OCI-LY1 (cell line): ENCODE results near the gene NXNL2.

Experiments used
- H2AFZ ChIP-seq: fragments of 200-600 bp; sonication (generic), shearing (Covaris generic); 2 replicates; pipeline ENCODE4 v1.6.0; 2014; ENCODE audit warnings: antibody characterized with exemption, mild to moderate bottlenecking, low read length
- H3F3A ChIP-seq: fragments of 200-600 bp; sonication (generic), shearing (Covaris generic); 2 replicates; pipeline ENCODE4 v1.6.0; 2014; ENCODE audit warnings: mild to moderate bottlenecking, antibody characterized with exemption, low read length, moderate library complexity; ENCODE audit not compliant: insufficient read depth
- H3K27ac ChIP-seq: fragments of 200-600 bp; sonication (generic); 2 replicates; pipeline ENCODE4 v1.5.1; 2014; ENCODE audit warnings: low read length, mixed run types, mild to moderate bottlenecking, low read depth; ENCODE audit not compliant: poor library complexity, severe bottlenecking
- H3K27me3 ChIP-seq: fragments of 200-600 bp; sonication (generic); 2 replicates; pipeline ENCODE4 v1.6.0; 2014; ENCODE audit warnings: antibody characterized with exemption, mild to moderate bottlenecking, low read length, moderate library complexity; ENCODE audit not compliant: insufficient read depth
- H3K36me3 ChIP-seq: fragments of 200-600 bp; sonication (generic); 2 replicates; pipeline ENCODE4 v1.6.1; 2014; ENCODE audit warnings: mild to moderate bottlenecking, antibody characterized with exemption, low read length, moderate library complexity, mixed read lengths; ENCODE audit not compliant: insufficient read depth
- H3K4me1 ChIP-seq: fragments of 200-600 bp; sonication (generic); 2 replicates; pipeline ENCODE4 v1.5.1; 2014; ENCODE audit warnings: mild to moderate bottlenecking, low read length, moderate library complexity; ENCODE audit not compliant: insufficient read depth, severe bottlenecking
- H3K4me2 ChIP-seq: fragments of 200-600 bp; sonication (generic), shearing (Covaris generic); 2 replicates; pipeline ENCODE4 v1.6.1; 2014; ENCODE audit warnings: low read length
- H3K4me3 ChIP-seq: fragments of 200-600 bp; sonication (generic); 2 replicates; pipeline ENCODE4 v1.5.1; 2014; ENCODE audit warnings: low read length, low read depth, mild to moderate bottlenecking, mixed read lengths; ENCODE audit not compliant: poor library complexity, severe bottlenecking
- H3K79me2 ChIP-seq: fragments of 200-600 bp; shearing (Covaris generic); 2 replicates; pipeline ENCODE4 v1.6.1; 2016; ENCODE audit warnings: mixed run types, low read length, mixed read lengths; ENCODE audit not compliant: insufficient read depth
- H3K9ac ChIP-seq: fragments of 200-600 bp; sonication (generic), shearing (Covaris generic); 2 replicates; pipeline ENCODE4 v1.6.1; 2014; ENCODE audit warnings: mild to moderate bottlenecking, low read length, mixed read lengths
- H3K9me2 ChIP-seq: fragments of 200-600 bp; sonication (generic), shearing (Covaris generic); 2 replicates; pipeline ENCODE4 v1.6.1; 2014; ENCODE audit warnings: low read depth, mild to moderate bottlenecking, low read length, mixed read lengths
- H3K9me3 ChIP-seq: fragments of 200-600 bp; shearing (Covaris generic); 2 replicates; pipeline ENCODE4 v1.6.1; 2014; ENCODE audit warnings: low read length, mixed read lengths
- H4K20me1 ChIP-seq: fragments of 200-600 bp; sonication (generic), shearing (Covaris generic); 2 replicates; pipeline ENCODE4 v1.6.0; 2016; ENCODE audit warnings: mild to moderate bottlenecking, low read length; ENCODE audit not compliant: insufficient read depth
- EZH2 ChIP-seq: fragments of 200-600 bp; sonication (generic), shearing (Covaris generic); IDR thresholded peaks from 2 replicates; pipeline ENCODE4 v1.8.0; 2017; ENCODE audit warnings: borderline replicate concordance, mixed run types, mild to moderate bottlenecking, antibody characterized with exemption, low read length, moderate library complexity, mixed read lengths
- TF ChIP-seq, protein P1 (sequence below): fragments of 200-600 bp; sonication (generic), shearing (Covaris generic); IDR thresholded peaks from 2 replicates; pipeline ENCODE4 v1.5.1; 2017; ENCODE audit warnings: mild to moderate bottlenecking, antibody characterized with exemption, low read length, moderate library complexity, mixed read lengths

NXNL2 gene

GRCh38 chr9:88534456-88535225 lies at the start of gene NXNL2:
Gene NXNL2, plus strand, starts transcription at chr9:88535178. Its CDS starts 257 bp downstream, at chr9:88535435.
- TF ChIP-seq EZH2, result no peak
- TF ChIP-seq, protein P1, sequence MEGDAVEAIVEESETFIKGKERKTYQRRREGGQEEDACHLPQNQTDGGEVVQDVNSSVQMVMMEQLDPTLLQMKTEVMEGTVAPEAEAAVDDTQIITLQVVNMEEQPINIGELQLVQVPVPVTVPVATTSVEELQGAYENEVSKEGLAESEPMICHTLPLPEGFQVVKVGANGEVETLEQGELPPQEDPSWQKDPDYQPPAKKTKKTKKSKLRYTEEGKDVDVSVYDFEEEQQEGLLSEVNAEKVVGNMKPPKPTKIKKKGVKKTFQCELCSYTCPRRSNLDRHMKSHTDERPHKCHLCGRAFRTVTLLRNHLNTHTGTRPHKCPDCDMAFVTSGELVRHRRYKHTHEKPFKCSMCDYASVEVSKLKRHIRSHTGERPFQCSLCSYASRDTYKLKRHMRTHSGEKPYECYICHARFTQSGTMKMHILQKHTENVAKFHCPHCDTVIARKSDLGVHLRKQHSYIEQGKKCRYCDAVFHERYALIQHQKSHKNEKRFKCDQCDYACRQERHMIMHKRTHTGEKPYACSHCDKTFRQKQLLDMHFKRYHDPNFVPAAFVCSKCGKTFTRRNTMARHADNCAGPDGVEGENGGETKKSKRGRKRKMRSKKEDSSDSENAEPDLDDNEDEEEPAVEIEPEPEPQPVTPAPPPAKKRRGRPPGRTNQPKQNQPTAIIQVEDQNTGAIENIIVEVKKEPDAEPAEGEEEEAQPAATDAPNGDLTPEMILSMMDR, result no peak
- no peaks in the 10 kb centered on the region for H3K36me3 ChIP-seq
- no peak within 1 kb of the TSS for H3K9ac ChIP-seq
- H3K4me1 ChIP-seq, result no peaks in the 10 kb centered on the region
- H3K4me2 ChIP-seq, result no peak within 1 kb of the TSS
- no peaks in the 10 kb centered on the region for H3K79me2 ChIP-seq
- no peaks in the 10 kb centered on the region for H3K9me2 ChIP-seq
- H4K20me1 ChIP-seq, result no peaks in the 10 kb centered on the region
- no peak within 1 kb of the TSS for H3K27ac ChIP-seq
- H3F3A ChIP-seq, result no peaks in the 10 kb centered on the region
- H3K27me3 ChIP-seq, result no peaks in the 10 kb centered on the region
- H3K9me3 ChIP-seq, result no peaks in the 10 kb centered on the region
- H2AFZ ChIP-seq, result no peak within 1 kb of the TSS
- H3K4me3 ChIP-seq, result no peak within 1 kb of the TSS

DNA sequence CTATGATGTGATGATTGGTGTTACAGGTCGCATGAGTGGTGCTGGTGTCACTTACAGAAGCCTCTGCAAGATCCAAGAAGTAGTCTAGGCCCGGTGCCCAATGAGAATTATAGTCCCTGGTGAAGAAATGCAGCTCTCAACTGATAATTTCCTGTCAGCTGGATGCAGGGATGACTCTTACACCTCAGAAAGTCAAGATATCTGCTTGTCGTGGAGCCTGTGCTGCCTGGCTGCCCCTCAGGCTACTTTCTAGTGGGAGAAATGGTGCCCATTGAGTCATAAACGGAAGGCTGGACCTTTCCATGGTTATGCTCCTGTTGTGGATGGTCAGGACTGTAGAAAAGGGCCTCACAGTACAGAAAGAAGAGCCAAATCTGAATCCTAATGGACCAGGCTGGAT lies 46.8 kb upstream of the NXNL2 start:
- Histone ChIP-seq H3K9me2 (no peaks in the 10 kb centered on the region), H3K27me3 (no peaks in the 10 kb centered on the region), H2AFZ (no peak overlapping the region), H3K4me3 (no peak overlapping the region), H4K20me1 (no peaks in the 10 kb centered on the region), H3K27ac (no peak overlapping the region), H3F3A (no peaks in the 10 kb centered on the region), H3K36me3 (no peaks in the 10 kb centered on the region), H3K9me3 (no peaks in the 10 kb centered on the region), H3K79me2 (no peaks in the 10 kb centered on the region), H3K4me1 (peaks cover 17% of the 10 kb centered on the region), H3K4me2 (no peak overlapping the region), H3K9ac (no peak overlapping the region)
- TF ChIP-seq, protein P1, result no peak

DNA sequence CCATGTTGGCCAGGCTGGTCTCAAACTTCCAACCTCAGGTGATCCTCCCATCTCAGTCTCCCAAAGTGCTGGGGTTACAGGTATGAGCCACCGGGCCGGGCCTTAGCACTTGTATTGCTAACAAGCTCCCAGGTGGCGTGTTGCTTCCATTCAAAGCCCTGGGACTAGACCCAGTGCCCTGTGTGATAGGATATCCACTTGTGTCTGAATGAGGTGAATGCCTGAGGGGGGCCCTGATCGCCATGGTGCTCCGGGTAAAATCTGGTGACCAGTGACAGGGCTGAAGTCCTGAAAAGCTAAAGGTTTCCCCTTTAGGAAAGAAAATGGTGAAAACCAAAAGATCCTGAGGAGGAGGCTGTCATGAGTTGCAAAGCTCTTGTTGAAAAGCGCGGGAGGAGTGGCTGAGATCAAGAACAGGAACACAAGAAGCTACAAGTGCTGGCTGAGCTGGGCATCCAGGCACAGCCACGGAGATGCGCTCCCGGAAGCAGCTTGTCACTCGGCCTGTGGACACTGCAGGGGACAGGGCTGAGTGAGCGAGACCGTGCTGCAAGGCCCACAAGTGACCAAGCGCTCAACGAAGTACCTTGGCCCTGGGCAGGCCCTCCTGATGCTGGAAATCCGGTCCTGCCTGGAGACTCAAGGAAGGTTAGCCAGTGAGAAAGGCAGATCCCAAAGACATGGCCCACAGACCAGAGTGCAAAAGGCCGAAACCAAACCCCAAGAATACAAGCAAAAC lies 39.8 kb upstream of the NXNL2 start:
- no peaks in the 10 kb centered on the region for H3F3A ChIP-seq
- H3K79me2 ChIP-seq, result no peaks in the 10 kb centered on the region
- H2AFZ ChIP-seq, result no peak overlapping the region
- TF ChIP-seq EZH2, result no peak
- TF ChIP-seq, protein P1, result no peak
- no peaks in the 10 kb centered on the region for H4K20me1 ChIP-seq
- no peaks in the 10 kb centered on the region for H3K9me2 ChIP-seq
- H3K4me2 ChIP-seq, result no peak overlapping the region
- H3K9ac ChIP-seq, result no peak overlapping the region
- H3K36me3 ChIP-seq, result no peaks in the 10 kb centered on the region
- no peak overlapping the region for H3K27ac ChIP-seq
- H3K27me3 ChIP-seq, result no peaks in the 10 kb centered on the region
- no peak overlapping the region for H3K4me3 ChIP-seq
- H3K4me1 ChIP-seq, result no peaks in the 10 kb centered on the region
- H3K9me3 ChIP-seq, result no peaks in the 10 kb centered on the region
